Thymus (tissue), 11 donors: ENCODE measurements around the gene PRKCB. TPM values are rescaled to one million over a fixed set of nuclear protein-coding genes. Genes with fewer than 3 reads are reported as not detected.

Experiments used
- DNase-seq, 9 donors: peaks; one replicate each; pipeline ENCODE4 v3.0.0-alpha.2; 2013; ENCODE audit warnings: low spot score in 9 of 9, low read depth in 6 of 9, missing footprints in 1 of 9
- H3K27ac ChIP-seq, 2 donors: one replicate each; pipeline ENCODE4 v1.5.1; 2013; ENCODE audit warnings: control low read depth in 1 of 2, low read depth in 1 of 2, low read length in 1 of 2, mild to moderate bottlenecking in 1 of 2, moderate library complexity in 1 of 2
- H3K27me3 ChIP-seq, 2 donors: one replicate each; pipeline ENCODE4 v1.5.1; 2013; ENCODE audit warnings: low read length in 1 of 2; ENCODE audit not compliant: control insufficient read depth in 2 of 2, insufficient read depth in 1 of 2
- H3K36me3 ChIP-seq, 2 donors: one replicate each; pipeline ENCODE4 v1.5.1; 2013; ENCODE audit warnings: low read length in 1 of 2, mild to moderate bottlenecking in 1 of 2, moderate library complexity in 1 of 2; ENCODE audit not compliant: control insufficient read depth in 2 of 2, insufficient read depth in 2 of 2
- H3K4me1 ChIP-seq, 2 donors: one replicate each; pipeline ENCODE4 v1.5.1; 2013; ENCODE audit warnings: low read length in 2 of 2; ENCODE audit not compliant: control insufficient read depth in 2 of 2, insufficient read depth in 2 of 2
- H3K4me3 ChIP-seq, 2 donors: one replicate each; pipeline ENCODE4 v1.5.1; 2013; ENCODE audit warnings: low read length in 2 of 2, control low read depth in 1 of 2, mild to moderate bottlenecking in 1 of 2
- H3K9me3 ChIP-seq, 2 donors: one replicate each; pipeline ENCODE4 v1.5.1; 2013; ENCODE audit warnings: low read length in 1 of 2, mild to moderate bottlenecking in 1 of 2; ENCODE audit not compliant: control insufficient read depth in 2 of 2, insufficient read depth in 1 of 2
- WGBS: extraction: QIAGEN DNeasy Blood & Tissue Kit; methylation state at CpG from one replicate; pipeline ENCODE4 v1.1.7; 2013; 5-methylcytosine and 5-hydroxymethylcytosine counted together
- polyA plus RNA-seq: library from polyadenylated mRNA; stranded (reverse); fragments of 200-250 nt; gene quantifications from one replicate; pipeline ENCODE4 v1.2.3, GENCODE V29; 2013
- total RNA-seq: library from RNA; stranded (reverse); fragments of 120-200 nt; gene quantifications from one replicate; pipeline ENCODE4 v1.2.4, GENCODE V29; 2013
- donor health status: healthy.

PRKCB gene
- total and polyA plus RNA-seq, 2 donors, result 21.9 to 57.4 TPM

GRCh38 chr16:23842137-23842600, 6.4 kb downstream of the PRKCB start:
- H3K27ac ChIP-seq, result no peak overlapping the region
- H3K36me3 ChIP-seq, result peaks cover 11 to 22% of the 10 kb centered on the region in 2 donors
- H3K27me3 ChIP-seq, result no peaks in the 10 kb centered on the region
- 94% methylated on average over 3 of the region's 3 CpGs for whole genome bisulfite sequencing
- no peak for DNase-seq
- H3K9me3 ChIP-seq, result peaks cover 0 to 3% of the 10 kb centered on the region in 2 donors
- peaks cover 25 to 34% of the 10 kb centered on the region in 2 donors for H3K4me1 ChIP-seq
- no peak overlapping the region for H3K4me3 ChIP-seq

- H3K36me3 ChIP-seq, result peaks cover 11 to 22% of the 10 kb centered on the region in 2 donors
- H3K4me1 ChIP-seq, result peaks cover 23 to 33% of the 10 kb centered on the region in 2 donors
- H3K9me3 ChIP-seq, result no peaks in the 10 kb centered on the region
- H3K27me3 ChIP-seq, result no peaks in the 10 kb centered on the region
- no peak overlapping the region for H3K4me3 ChIP-seq
- no peak overlapping the region for H3K27ac ChIP-seq
- DNase-seq, result no peak
- WGBS, result 88% methylated on average over 4 of the region's 4 CpGs
Measured at GRCh38 chr16:23843143-23843542, 7.4 kb downstream of the PRKCB start.

DNA sequence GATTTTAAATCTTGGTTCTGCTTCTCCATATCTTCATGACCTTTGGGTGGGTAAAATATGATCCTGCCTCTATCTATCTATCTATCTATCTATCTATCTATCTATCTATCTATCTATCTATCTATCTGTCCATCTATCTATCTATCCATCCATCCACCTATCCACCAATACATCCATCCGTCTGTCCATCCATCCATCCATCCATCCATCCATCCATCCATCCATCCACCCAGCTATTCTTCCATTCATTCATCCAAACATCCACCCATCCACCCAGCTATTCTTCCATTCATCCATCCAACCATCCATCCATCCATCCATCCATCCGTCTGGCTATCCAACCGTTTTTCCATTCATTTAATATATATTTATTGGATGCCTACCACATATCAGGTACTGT, 11.5 kb downstream of the PRKCB start:
- no peak for DNase-seq
- Histone ChIP-seq H3K9me3 (no peaks in the 10 kb centered on the region), H3K36me3 (peaks cover 3 to 4% of the 10 kb centered on the region in 2 donors), H3K27ac (no peak overlapping the region), H3K4me1 (peaks cover 20 to 23% of the 10 kb centered on the region in 2 donors), H3K4me3 (no peak overlapping the region), H3K27me3 (no peaks in the 10 kb centered on the region)
- 78% methylated on average over 3 of the region's 3 CpGs for WGBS

DNA sequence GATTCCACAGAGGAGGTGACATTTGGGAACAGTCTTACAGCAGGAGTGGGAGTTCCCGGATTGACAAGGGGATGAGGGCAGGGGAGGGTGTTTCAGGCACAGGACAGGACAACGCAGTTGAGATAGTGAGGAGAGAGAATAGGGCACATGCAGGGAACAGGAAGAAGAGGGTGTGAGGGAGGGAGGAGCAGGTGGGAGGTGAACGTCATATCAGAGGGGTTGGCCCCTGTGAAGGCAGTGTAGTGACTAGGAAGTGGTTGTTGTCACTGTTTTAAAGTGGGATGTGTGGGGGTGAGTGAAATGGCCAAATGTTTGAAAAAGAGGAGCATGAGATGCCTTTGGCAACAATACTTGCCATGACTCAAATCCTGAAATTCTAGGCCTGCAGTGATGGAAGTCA, 12.2 kb downstream of the PRKCB start:
- Histone ChIP-seq H3K36me3 (peaks cover 2 to 3% of the 10 kb centered on the region in 2 donors), H3K4me1 (peaks cover 19 to 21% of the 10 kb centered on the region in 2 donors), H3K27ac (peak overlapping the region; percentile 66 to 77), H3K4me3 (no peak overlapping the region), H3K9me3 (no peaks in the 10 kb centered on the region), H3K27me3 (no peaks in the 10 kb centered on the region)
- WGBS, result 33% methylated on average over 3 of the region's 3 CpGs
- peak in 5 of 9 donors; percentile 60 to 86 (median 68) for DNase-seq

- Histone ChIP-seq H3K4me1 (peaks cover 17 to 19% of the 10 kb centered on the region in 2 donors), H3K27me3 (no peaks in the 10 kb centered on the region), H3K36me3 (peaks cover 2 to 8% of the 10 kb centered on the region in 2 donors), H3K4me3 (no peak overlapping the region), H3K27ac (peak overlapping the region in 1 of 2 donors; percentile 8), H3K9me3 (no peaks in the 10 kb centered on the region)
- no peak for DNase-seq
- WGBS, result 81% methylated on average over 9 of the region's 9 CpGs
Measured at GRCh38 chr16:23848958-23849357, 13.2 kb downstream of the PRKCB start.

DNA sequence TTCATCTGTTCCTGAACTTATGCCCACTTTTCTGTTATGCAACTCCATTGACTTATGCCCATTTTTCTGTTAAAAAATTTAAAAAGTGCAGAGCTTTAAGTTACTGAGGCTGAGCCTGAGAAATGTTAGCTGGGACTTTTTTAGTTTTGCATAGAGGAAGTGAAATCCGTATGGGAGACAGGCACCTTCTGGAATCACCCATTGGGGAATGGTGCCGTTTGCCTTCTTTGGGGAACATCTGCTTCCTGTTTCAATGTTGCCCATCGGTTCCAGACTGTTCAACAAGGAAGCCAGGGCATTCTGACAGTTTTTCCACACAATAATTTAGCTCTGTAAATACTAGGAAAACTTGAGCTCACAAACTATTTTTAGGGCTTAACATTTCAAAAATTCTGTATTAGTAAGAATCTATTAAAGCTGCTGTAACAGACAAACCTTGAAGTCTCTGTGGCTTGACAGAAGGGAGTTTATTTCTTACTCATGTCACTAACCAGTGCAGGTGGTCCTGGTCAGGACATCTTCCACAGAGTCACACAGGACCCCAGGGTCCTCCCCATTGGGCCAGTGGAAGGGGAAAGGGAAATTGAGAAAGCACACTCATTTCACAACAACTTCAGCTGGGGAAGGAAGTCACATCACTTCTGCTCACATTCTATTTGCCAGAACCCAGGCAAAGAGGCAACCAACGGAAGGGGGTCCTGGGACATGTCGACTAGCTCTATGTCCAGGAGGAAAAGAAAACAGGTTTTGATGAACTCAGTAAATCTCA, 17.2 kb downstream of the PRKCB start:
- Histone ChIP-seq H3K36me3 (peaks cover 0 to 5% of the 10 kb centered on the region in 2 donors), H3K4me1 (peaks cover 24 to 25% of the 10 kb centered on the region in 2 donors), H3K9me3 (no peaks in the 10 kb centered on the region), H3K4me3 (no peak overlapping the region), H3K27ac (peak overlapping the region in 1 of 2 donors; percentile 5), H3K27me3 (no peaks in the 10 kb centered on the region)
- no peak for DNase-seq
- 71% methylated on average over 5 of the region's 5 CpGs for WGBS

- DNase-seq, result no peak
Measured at GRCh38 chr16:23855010-23855409, 19.2 kb downstream of the PRKCB start.

GRCh38 chr16:23856251-23856709, 20.5 kb downstream of the PRKCB start:
- no peaks in the 10 kb centered on the region for H3K9me3 ChIP-seq
- no peaks in the 10 kb centered on the region for H3K27me3 ChIP-seq
- WGBS, result 93% methylated on average over 2 of the region's 2 CpGs
- no peak overlapping the region for H3K27ac ChIP-seq
- no peak overlapping the region for H3K4me3 ChIP-seq
- H3K36me3 ChIP-seq, result peaks cover 0 to 5% of the 10 kb centered on the region in 2 donors
- no peak for DNase-seq
- H3K4me1 ChIP-seq, result peaks cover 17 to 32% of the 10 kb centered on the region in 2 donors

More at GRCh38 chr16:23855010-23855409, 19.2 kb downstream of the PRKCB start:
- H3K27me3 ChIP-seq, result no peaks in the 10 kb centered on the region
- H3K27ac ChIP-seq, result no peak overlapping the region
- no peaks in the 10 kb centered on the region for H3K9me3 ChIP-seq
- 87% methylated on average over 5 of the region's 5 CpGs for WGBS
- H3K4me3 ChIP-seq, result no peak overlapping the region
- peaks cover 19 to 30% of the 10 kb centered on the region in 2 donors for H3K4me1 ChIP-seq
- peaks cover 0 to 5% of the 10 kb centered on the region in 2 donors for H3K36me3 ChIP-seq

DNA sequence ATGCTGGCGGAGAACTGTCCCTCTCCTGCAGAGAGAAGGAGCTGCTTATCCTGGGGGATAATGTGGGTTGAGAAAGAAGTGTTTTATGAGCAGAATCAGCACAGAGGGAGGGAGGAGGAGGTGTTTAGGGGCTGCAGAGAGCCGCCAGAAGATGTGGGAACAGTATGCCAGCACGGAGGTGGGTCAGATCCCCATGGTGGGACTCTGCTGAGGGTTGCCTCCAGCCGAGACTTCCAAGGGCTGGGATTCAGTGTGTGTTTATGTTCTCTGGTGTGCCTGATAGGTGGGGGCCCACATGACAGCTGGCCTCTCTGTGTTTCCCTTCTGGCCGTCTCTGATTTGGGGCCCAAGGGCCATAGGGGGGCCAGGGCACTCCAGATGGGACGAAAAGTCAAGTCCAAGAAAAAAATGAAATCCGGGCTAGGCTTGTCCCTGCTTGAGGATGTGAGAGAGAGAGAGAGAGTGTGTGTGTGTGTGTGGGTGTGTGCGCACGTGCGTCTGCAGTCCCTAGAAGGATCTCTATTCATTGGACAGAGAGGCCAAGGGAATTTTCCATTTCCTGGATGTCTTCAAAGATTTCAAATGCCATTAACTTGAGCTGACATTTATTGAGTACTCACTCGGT, 21.6 kb downstream of the PRKCB start:
- no peak overlapping the region for H3K4me3 ChIP-seq
- no peaks in the 10 kb centered on the region for H3K9me3 ChIP-seq
- H3K36me3 ChIP-seq, result peaks cover 0 to 5% of the 10 kb centered on the region in 2 donors
- H3K4me1 ChIP-seq, result peaks cover 20 to 36% of the 10 kb centered on the region in 2 donors
- no peak for DNase-seq
- no peak overlapping the region for H3K27ac ChIP-seq
- WGBS, result 89% methylated on average over 11 of the region's 11 CpGs
- no peaks in the 10 kb centered on the region for H3K27me3 ChIP-seq
